GM19438 (cell line): ENCODE results near the gene PKD1L1.

Source experiments
- ATAC-seq: cut with Tn5 transposase; IDR thresholded peaks from one replicate; pipeline ENCODE4 v1.9.1; 2021; ENCODE audit warnings: low read depth; ENCODE audit not compliant: unreplicated experiment

The PKD1L1 gene

GRCh38 chr7:47906883-47907282 lies 41.4 kb downstream of the PKD1L1 start:
- no peak for ATAC-seq

GRCh38 chr7:47905076-47905920 lies 43.0 kb downstream of the PKD1L1 start:
- no peak for ATAC-seq

- no peak for ATAC-seq
Observed at GRCh38 chr7:47902013-47902412, 46.3 kb downstream of the PKD1L1 start.

GRCh38 chr7:47901542-47901941 lies 46.7 kb downstream of the PKD1L1 start:
- no peak for ATAC-seq

- ATAC-seq: no peak
Observed at GRCh38 chr7:47897831-47898230, 50.4 kb downstream of the PKD1L1 start.

DNA sequence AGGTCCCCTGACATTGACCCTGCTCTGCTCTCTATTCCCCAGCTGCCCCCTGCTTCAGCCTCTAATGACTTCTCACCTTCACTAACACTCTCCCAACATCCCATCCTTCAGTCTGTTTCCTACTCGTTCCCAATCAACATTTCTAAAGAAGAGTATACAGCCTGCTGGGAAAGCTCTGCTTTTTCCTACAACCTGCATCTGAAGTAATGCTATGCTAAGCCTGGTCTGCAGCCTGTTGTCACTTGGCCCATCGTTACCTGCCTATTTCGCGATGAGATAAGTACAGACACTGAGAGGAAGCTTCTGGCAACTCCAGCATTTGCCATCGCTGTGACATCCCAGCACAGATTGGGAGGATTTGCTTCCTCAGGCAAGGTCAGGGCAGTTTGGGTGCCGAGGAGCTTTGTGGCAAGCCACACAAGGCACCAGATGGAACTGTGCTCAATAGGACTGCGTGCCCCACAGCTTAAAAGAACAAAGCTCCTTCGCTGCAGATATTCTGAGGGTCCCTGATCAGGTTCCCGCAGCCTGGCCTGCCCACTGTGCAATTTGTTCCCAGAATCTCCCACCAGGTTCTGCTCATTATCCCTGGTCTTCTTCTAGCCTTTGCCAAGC lies 51.4 kb downstream of the PKD1L1 start:
- no peak for ATAC-seq

- no peak for ATAC-seq
Observed at GRCh38 chr7:47895026-47895425, 53.2 kb downstream of the PKD1L1 start.

DNA sequence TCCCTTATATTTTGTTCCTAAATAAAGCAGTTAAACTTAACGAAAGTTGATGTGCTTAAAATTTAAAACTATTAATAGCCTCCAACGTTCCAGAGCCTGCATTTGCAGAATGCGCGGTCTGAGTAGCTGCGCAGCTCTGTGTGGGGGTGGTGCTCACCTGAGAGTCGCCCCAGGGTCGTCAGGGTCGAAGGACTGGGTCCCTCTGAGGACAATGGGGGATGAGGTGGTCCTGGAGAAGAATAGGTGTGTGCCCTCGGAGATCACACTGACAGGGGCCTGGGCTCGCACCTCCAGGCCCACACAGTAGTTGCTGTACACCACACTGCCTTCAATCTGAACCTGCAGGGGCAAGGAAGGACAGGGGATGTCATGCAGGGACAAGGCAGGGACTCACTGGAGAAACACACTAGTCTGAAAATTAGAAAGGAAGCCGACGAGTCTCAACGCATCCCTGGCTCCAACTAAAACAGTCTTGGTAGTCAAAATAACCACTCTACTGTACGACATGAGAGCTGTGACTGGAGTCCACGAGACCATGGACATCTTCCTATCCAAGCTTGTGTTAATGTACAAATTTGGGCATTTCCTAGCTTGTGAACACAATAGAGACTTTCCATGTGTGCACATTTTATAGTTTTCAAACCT lies 54.4 kb downstream of the PKD1L1 start:
- ATAC-seq: no peak

GRCh38 chr7:47893238-47893637 lies 55.0 kb downstream of the PKD1L1 start:
- ATAC-seq: no peak

DNA sequence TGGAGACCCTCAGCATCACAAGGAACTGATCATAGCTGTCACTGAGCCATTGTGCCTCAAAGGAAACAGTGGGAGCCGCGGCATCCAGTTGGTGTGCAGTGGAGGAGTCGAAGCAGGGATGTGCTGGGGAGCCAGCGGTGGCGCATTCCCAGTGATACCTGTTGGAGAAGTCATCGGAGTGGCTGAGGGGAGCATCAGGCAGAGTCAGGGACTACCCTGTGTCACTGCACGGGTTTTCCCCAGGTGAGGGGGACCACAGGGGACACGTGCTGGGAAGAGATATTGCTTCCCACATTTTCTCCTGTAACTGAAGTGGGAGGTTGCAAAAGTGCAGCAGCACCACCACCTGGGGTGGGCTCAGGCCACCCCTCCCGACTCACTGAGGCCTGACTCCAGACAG lies 57.7 kb downstream of the PKD1L1 start:
- ATAC-seq: no peak

GRCh38 chr7:47890125-47890524 lies 58.1 kb downstream of the PKD1L1 start:
- ATAC-seq: no peak

DNA sequence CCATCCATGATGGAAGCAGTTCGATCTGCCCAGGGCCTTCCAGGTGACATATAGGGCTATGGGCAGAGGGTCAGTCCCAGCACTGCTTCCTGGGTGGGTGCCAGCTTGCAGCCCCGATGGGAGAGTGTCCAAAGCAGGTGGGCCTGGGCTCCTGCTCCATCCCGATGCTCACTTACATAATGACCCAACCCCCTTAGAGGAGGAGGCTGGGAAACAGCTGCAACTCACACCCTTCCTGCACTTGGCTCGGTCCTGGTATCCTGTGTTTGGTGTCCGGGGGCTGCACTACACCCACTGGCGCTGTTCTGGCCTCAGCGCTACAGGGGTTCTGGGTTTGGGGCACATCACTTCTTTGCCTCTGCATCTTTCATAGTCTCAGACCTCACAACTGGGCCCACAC lies 58.5 kb downstream of the PKD1L1 start:
- no peak for ATAC-seq

- no peak for ATAC-seq
Observed at GRCh38 chr7:47888371-47889265, 59.6 kb downstream of the PKD1L1 start.

DNA sequence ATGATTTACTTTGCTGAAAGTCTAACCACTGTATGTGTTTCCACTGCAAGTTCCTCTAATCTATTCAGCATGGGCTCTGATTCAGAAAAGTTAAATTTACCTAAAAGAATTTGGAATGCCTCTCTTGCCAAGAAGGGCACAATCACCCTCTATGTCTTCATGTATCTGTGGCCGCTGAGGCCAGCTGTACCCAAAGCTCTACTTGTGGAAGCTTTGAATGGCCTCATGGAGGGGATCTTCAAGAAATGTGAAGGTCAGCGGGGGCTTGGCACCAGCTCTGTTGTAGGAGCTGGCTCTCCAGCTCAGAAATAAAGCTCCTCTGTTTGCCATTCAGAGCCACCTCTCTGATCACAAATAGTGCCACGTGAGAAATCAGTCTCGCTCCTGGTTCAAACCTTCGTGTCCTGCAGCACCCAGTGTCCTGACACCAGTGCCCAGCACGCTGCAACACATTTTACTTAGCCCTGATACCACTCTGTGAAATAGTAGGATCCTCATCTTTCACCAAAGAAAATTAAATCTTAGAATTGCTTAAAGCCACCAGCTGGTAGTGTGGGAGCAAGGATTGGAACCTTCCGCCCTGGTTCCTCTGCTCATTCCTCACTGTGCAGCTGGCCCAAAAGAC lies 61.1 kb downstream of the PKD1L1 start:
- ATAC-seq: no peak

GRCh38 chr7:47885987-47886811 lies 62.1 kb downstream of the PKD1L1 start:
- ATAC-seq: no peak

DNA sequence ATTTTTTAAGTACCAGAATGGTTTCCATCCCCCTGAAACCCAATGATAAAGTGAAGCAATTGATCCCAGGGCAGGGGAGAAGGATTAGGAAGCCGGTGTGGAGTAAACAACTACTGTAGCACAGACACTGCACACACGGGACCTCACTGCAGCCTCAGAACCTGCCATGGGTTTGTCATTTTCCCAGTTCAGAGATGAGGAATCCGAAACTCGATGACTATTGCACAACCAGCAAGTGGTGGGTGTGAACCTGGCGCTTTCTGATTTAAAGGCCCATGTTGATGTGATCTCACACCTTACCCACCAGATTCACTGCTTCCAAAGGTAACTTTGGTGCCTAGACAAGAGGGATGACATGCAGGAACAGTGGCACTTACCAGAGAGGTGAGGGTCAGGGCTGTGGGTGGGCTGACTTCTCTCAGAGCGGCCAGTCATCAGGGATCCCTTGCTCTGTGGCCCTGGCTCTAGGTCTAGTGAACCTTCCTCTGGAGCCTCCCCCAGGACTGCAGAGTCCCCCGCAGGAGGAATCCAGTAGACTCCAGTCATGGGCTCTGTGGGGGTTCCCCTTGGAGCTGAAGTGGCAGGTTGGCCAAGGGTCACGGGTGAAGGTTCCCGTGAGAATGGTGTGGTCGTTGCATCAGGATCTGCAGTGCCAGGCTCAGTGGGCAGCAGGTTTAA lies 62.8 kb downstream of the PKD1L1 start:
- no peak for ATAC-seq

DNA sequence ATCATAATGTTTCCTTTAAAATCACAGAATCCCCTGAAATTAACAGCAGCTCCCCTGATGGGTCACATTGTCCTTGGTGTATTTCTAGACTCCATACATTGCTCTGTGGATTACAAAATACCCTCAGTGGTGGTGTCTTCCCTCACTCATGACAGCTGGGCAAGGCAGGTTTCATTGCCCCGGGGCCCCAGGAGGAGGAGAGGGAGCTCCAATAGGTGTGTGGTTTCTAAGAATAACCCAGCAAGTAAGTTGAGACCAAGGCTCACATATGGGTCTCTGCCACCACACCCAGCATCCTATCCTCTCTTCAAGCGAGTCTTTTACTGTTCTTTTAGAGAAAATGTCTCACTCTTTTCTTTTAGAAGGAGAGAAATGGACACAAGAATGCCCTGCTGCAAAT lies 63.6 kb downstream of the PKD1L1 start:
- no peak for ATAC-seq

GRCh38 chr7:47882635-47883034 lies 65.6 kb downstream of the PKD1L1 start:
- ATAC-seq: no peak

DNA sequence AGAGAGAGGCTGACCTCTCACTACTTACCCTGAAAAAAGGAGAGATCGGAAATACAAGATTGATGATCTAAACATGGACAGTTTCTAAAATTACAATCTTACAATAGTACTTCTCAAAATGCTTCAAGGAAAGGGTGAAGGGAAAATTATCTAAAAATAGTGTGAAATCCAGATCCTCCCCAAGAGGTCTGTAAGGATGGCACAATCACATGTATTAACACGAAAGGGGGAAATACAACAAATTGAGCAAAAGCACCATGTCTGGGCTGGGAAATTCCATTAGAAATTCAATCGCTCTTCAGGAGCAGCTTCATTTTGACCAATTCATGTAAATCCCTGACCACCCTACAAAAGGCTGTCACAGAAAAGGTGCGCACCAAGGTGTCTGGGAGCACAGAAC lies 67.0 kb downstream of the PKD1L1 start:
- ATAC-seq: no peak
